22Rv1 (cell line): Measurements from ENCODE around the gene RANGAP1.

ENCODE experiments used
- H3K27ac ChIP-seq: fragments of 450-650 bp; 2 replicates; pipeline ENCODE4 v1.5.1; 2017
- ZFX ChIP-seq: fragments of 450-650 bp; IDR thresholded peaks from 2 replicates; pipeline ENCODE4 v1.6.1; 2017; ENCODE audit warnings: antibody characterized with exemption, borderline replicate concordance
- TF ChIP-seq, protein P1 (sequence below): fragments of 450-650 bp; IDR thresholded peaks from 2 replicates; pipeline ENCODE4 v1.5.1; 2017; ENCODE audit warnings: mild to moderate bottlenecking

Gene RANGAP1

GRCh38 chr22:41308054-41308453 is 22.1 kb upstream of the RANGAP1 start:
- TF ChIP-seq ZFX = no peak
- TF ChIP-seq, protein P1, sequence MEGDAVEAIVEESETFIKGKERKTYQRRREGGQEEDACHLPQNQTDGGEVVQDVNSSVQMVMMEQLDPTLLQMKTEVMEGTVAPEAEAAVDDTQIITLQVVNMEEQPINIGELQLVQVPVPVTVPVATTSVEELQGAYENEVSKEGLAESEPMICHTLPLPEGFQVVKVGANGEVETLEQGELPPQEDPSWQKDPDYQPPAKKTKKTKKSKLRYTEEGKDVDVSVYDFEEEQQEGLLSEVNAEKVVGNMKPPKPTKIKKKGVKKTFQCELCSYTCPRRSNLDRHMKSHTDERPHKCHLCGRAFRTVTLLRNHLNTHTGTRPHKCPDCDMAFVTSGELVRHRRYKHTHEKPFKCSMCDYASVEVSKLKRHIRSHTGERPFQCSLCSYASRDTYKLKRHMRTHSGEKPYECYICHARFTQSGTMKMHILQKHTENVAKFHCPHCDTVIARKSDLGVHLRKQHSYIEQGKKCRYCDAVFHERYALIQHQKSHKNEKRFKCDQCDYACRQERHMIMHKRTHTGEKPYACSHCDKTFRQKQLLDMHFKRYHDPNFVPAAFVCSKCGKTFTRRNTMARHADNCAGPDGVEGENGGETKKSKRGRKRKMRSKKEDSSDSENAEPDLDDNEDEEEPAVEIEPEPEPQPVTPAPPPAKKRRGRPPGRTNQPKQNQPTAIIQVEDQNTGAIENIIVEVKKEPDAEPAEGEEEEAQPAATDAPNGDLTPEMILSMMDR = no peak
- no peak overlapping the region for H3K27ac ChIP-seq

GRCh38 chr22:41305646-41306045 is 19.7 kb upstream of the RANGAP1 start:
- no peak for TF ChIP-seq ZFX
- TF ChIP-seq, protein P1 = no peak
- H3K27ac ChIP-seq = no peak overlapping the region

DNA sequence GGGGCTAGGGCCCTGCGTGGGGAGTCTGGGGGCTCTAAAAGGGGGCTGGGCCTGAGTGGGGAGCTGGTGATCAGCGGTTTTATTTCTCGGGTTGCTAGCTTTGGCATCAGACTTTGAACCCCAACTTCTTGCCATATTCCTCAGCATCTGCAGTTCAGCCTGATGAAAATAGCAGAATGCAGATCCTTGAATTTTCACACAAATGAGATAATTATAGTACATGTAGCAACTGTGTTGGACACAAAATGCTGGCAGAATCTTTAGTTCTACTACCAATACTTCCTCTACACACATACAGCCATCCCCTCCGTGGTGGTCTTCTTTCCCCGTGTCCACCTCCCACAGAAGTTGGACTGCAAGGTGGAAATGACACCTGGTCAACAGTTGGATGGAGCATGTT is 16.8 kb upstream of the RANGAP1 start:
- TF ChIP-seq, protein P1 = no peak
- no peak for TF ChIP-seq ZFX
- no peak overlapping the region for H3K27ac ChIP-seq

DNA sequence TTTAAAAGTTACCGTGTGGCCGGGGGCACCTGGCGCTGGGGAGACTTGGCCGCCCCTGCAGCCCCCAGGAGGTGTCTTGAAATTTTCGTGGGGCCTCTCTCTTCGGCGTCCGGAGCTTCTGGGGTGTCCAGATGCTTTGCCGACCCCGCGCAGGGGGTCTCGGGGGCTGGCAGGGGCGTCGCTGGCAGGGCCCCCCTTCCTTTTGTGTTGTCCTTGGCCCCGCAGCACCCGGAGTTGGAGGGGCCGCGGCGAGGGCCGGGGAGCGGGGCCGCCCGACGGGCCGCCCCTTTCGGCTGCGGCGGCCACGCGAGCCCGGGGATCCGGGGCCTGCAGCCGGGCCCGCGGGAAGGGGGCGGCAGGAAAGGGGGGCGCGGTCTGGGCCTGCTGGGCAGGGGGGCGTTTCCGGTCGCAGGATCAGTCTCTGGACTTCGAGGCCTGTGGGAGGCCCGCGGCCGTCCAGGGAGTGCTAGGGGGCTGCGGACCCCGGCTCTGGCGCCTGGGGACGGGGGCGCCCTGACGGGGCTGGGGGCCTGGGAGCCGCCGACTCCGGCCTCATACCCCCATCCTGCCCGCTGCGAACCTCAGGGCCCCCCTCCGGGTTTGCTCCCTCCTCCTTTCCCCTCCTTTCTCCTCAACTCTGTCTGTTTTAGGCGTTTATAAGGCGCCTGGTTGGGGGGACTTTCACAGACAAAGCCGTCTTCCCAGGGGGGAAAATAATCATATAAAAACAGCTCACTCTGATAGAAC is 16.2 kb upstream of the RANGAP1 start:
- TF ChIP-seq, protein P1 = no peak
- no peak for TF ChIP-seq ZFX
- H3K27ac ChIP-seq = peak overlapping the region; percentile 65

DNA sequence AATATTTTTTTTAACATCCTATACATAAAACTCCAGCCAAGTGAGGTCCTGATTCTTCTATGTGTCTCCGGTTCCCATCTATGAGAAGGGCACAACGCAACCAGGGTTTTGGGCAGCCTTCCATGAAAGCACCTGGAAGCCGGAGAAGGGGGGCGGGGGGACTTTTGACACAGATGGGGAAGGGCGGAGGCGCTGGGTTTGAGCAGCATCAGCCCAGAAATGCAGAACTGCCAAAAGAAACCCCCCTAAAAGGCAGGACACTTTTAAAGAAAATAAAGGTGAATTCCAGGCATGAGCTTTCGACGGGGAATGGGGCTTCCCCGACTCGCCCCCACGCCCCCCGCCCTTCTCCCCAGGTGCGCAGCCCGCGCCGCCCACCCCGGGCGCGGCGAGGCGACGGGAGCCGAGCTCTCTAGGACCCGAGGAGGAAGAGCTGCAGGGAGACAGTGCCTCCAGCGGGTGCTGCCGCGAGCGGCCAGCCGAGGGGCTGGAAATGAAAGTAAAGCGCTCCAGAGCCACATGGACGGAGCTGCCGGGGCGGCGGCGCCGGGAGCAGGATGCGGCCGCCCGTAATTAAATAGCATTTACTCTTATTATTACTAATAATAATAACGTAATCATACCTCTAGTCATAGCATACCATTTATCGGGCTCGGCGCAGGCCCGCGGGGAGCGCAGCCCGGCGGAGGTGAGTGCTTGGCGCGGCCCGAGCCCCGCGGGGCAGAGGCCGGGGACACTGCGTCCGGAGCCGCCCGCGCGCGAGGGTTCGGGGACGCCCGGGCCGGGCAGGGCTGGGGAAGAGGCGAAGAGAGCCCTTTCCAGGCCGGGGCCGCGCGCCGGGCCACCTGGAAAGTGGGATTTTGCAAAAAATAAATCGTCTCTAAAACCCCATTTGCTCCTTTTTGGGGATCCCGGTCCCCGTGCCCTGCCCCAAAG is 15.4 kb upstream of the RANGAP1 start, which contains the start of gene ZC3H7B:
TSS of gene ZC3H7B (plus strand) at position 441 of the 936 bp plus-strand sequence. CDS start 19,136 bp downstream, outside the sequence.
- TF ChIP-seq, protein P1 = peak; percentile 72
- no peak for TF ChIP-seq ZFX
- H3K27ac ChIP-seq = peak within 1 kb of the TSS; percentile 65

GRCh38 chr22:41300661-41301060 is 14.7 kb upstream of the RANGAP1 start:
- peak overlapping the region; percentile 65; the same call in 1 of the 2 replicates for H3K27ac ChIP-seq

More at GRCh38 chr22:41300661-41301060, 14.7 kb upstream of the RANGAP1 start:
- TF ChIP-seq ZFX = no peak
- TF ChIP-seq, protein P1 = no peak
